Fibroblast of lung (primary cell): ENCODE data around the gene SMC1B. TPM values are rescaled to one million over a fixed set of nuclear protein-coding genes. Genes with fewer than 3 reads are reported as not detected.

Experiments
- DNase-seq, 2 donors: peaks; one replicate each; pipeline versions ENCODE4 v3.0.0 to v3.0.0-alpha.2; 2010; ENCODE audit warnings: low read depth in 2 of 2
- H2AFZ ChIP-seq: 2 replicates; pipeline ENCODE4 v1.5.1; 2012; ENCODE audit warnings: low read length, control low read depth, inconsistent platforms
- H3K27ac ChIP-seq: 2 replicates; pipeline ENCODE4 v1.5.1; 2011; ENCODE audit warnings: low read length, control low read depth; ENCODE audit not compliant: insufficient read depth
- H3K27me3 ChIP-seq: 2 replicates; pipeline ENCODE4 v1.5.1; 2011; ENCODE audit warnings: mild to moderate bottlenecking, low read length; ENCODE audit not compliant: control insufficient read depth, insufficient read depth
- H3K36me3 ChIP-seq: 2 replicates; pipeline ENCODE4 v1.5.1; 2011; ENCODE audit warnings: low read length; ENCODE audit not compliant: control insufficient read depth, insufficient read depth
- H3K4me1 ChIP-seq: 2 replicates; pipeline ENCODE4 v1.5.1; 2011; ENCODE audit warnings: low read length; ENCODE audit not compliant: control insufficient read depth, insufficient read depth; ENCODE audit errors: extremely low read depth
- H3K4me2 ChIP-seq: 2 replicates; pipeline ENCODE4 v1.5.1; 2011; ENCODE audit warnings: low read length, control low read depth; ENCODE audit not compliant: insufficient read depth; ENCODE audit errors: extremely low read depth
- H3K4me3 ChIP-seq, 4 experiments: fragments of 200-600 bp in 1 of 4; sonication (generic) in 1 of 4; replicated peaks in 1 of 4; 2 replicates each; pipeline ENCODE4 v1.5.1; 2011 to 2016; ENCODE audit warnings: low read length in 4 of 4, low read depth in 3 of 4, mild to moderate bottlenecking in 3 of 4, control low read depth in 2 of 4, inconsistent platforms in 1 of 4, mixed read lengths in 1 of 4; ENCODE audit not compliant: insufficient read depth in 1 of 4; ENCODE audit errors: control extremely low read depth in 1 of 4
- H3K79me2 ChIP-seq: 2 replicates; pipeline ENCODE4 v1.5.1; 2012; ENCODE audit warnings: mild to moderate bottlenecking, low read length, inconsistent platforms; ENCODE audit not compliant: control insufficient read depth, insufficient read depth
- H3K9ac ChIP-seq: 2 replicates; pipeline ENCODE4 v1.5.1; 2011; ENCODE audit warnings: mild to moderate bottlenecking, low read length, control low read depth; ENCODE audit not compliant: insufficient read depth
- H3K9me3 ChIP-seq: 2 replicates; pipeline ENCODE4 v1.5.1; 2012; ENCODE audit warnings: low read depth, low read length; ENCODE audit not compliant: control insufficient read depth, insufficient read depth
- H4K20me1 ChIP-seq: 2 replicates; pipeline ENCODE4 v1.5.1; 2011; ENCODE audit warnings: low read length; ENCODE audit not compliant: control insufficient read depth, insufficient read depth; ENCODE audit errors: extremely low read depth
- EZH2 ChIP-seq: IDR thresholded peaks from 2 replicates; pipeline ENCODE4 v1.5.1; 2012; ENCODE audit warnings: low read length, control low read depth, mild to moderate bottlenecking; ENCODE audit errors: missing control alignments
- polyA plus RNA-seq, 2 donors: library from polyadenylated mRNA; depleted of rRNA in 1 of 2; stranded (reverse) in 1 of 2; unstranded in 1 of 2; fragments of >200 nt; gene quantifications; 2 replicates each; pipeline ENCODE4 v1.2.1, GENCODE V29; 2011 to 2012; ENCODE audit warnings: missing spikeins in 1 of 2
- total RNA-seq: library from RNA; depleted of rRNA; stranded (reverse); fragments of >200 nt; gene quantifications from 2 replicates; pipeline ENCODE4 v1.2.1, GENCODE V29; 2014
- TF ChIP-seq, protein P1 (sequence below), 2 donors: IDR thresholded peaks in 1 of 2; conservative IDR thresholded peaks in 1 of 2; 1 replicate in 1 of 2; 2 replicates in 1 of 2; pipeline ENCODE4 v1.5.1; 2011 to 2012; ENCODE audit warnings: low read length in 2 of 2, control low read depth in 1 of 2, inconsistent platforms in 1 of 2, low read depth in 1 of 2, mild to moderate bottlenecking in 1 of 2

SMC1B gene
- total and polyA plus RNA-seq, 2 donors (not counting 1 experiment from before 2014, with no cell fraction given), result not detected

DNA sequence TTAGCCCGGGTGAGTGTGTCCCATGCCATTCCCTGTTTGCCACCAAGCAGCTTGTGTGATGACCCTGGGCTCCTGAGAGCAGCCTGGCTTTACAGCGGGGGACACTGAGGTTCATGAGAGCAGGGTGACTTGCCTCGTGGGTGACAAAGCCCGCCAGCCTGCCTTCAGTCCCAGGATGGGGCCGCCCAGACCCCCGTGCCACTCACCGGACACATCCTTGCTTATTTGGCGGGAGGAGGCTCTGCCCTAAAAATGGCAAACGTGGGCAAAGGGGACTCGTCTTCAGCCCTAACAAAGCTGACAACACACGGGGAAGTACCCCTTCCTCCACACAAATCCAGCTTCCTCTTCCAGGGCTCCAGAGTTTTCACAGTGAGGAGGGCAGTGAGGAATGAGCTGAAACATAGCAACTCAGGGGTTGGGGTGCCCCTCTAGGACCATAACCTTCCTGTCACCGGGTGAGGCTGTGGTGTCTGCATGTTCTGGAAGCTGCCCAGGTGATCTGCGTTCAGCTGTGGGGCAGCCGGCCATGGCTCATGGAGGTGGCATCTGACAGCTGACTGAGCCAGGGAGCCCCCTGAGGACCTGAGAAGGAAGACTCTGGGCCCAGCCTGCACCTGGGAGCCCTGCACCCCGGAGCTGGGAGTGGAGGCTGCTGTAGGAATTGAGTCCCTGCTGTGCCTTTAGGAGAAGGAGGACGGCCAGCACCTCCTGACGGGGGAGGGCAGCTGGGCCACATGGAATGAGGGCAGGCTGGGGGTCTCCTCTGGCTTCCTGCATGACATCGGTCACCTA lies 16.8 kb upstream of the SMC1B start:
- no peaks in the 10 kb centered on the region for H4K20me1 ChIP-seq
- no peak for DNase-seq
- no peak overlapping the region for H3K9ac ChIP-seq
- no peak overlapping the region for H3K27ac ChIP-seq
- no peaks in the 10 kb centered on the region for H3K4me1 ChIP-seq
- H3K27me3 ChIP-seq, result no peaks in the 10 kb centered on the region
- no peaks in the 10 kb centered on the region for H3K9me3 ChIP-seq
- TF ChIP-seq, protein P1, sequence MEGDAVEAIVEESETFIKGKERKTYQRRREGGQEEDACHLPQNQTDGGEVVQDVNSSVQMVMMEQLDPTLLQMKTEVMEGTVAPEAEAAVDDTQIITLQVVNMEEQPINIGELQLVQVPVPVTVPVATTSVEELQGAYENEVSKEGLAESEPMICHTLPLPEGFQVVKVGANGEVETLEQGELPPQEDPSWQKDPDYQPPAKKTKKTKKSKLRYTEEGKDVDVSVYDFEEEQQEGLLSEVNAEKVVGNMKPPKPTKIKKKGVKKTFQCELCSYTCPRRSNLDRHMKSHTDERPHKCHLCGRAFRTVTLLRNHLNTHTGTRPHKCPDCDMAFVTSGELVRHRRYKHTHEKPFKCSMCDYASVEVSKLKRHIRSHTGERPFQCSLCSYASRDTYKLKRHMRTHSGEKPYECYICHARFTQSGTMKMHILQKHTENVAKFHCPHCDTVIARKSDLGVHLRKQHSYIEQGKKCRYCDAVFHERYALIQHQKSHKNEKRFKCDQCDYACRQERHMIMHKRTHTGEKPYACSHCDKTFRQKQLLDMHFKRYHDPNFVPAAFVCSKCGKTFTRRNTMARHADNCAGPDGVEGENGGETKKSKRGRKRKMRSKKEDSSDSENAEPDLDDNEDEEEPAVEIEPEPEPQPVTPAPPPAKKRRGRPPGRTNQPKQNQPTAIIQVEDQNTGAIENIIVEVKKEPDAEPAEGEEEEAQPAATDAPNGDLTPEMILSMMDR (conservative IDR thresholded peaks at IDR 0.05 in 1 of 2, IDR thresholded peaks at IDR 0.05 in 1 of 2; ENCODE audit: low read depth in 1 of 2, low read length in 2 of 2), result no peak
- no peak for TF ChIP-seq EZH2
- no peaks in the 10 kb centered on the region for H3K36me3 ChIP-seq
- H3K4me2 ChIP-seq, result no peak overlapping the region
- no peaks in the 10 kb centered on the region for H3K79me2 ChIP-seq
- H2AFZ ChIP-seq, result no peak overlapping the region
- H3K4me3 ChIP-seq, result no peak overlapping the region

- Histone ChIP-seq H3K9ac (no peak overlapping the region), H4K20me1 (no peaks in the 10 kb centered on the region), H3K79me2 (no peaks in the 10 kb centered on the region), H3K4me1 (no peaks in the 10 kb centered on the region), H2AFZ (no peak overlapping the region), H3K4me3 (no peak overlapping the region), H3K27me3 (no peaks in the 10 kb centered on the region), H3K4me2 (no peak overlapping the region), H3K27ac (no peak overlapping the region), H3K9me3 (no peaks in the 10 kb centered on the region), H3K36me3 (no peaks in the 10 kb centered on the region)
- DNase-seq, result no peak
- TF ChIP-seq EZH2, result no peak
- TF ChIP-seq, protein P1 (conservative IDR thresholded peaks at IDR 0.05 in 1 of 2, IDR thresholded peaks at IDR 0.05 in 1 of 2; ENCODE audit: low read depth in 1 of 2, low read length in 2 of 2), result no peak
Measured at GRCh38 chr22:45429424-45429823, 16.0 kb upstream of the SMC1B start.

GRCh38 chr22:45428391-45429385 lies 15.3 kb upstream of the SMC1B start:
- Histone ChIP-seq H3K4me1 (no peaks in the 10 kb centered on the region), H4K20me1 (no peaks in the 10 kb centered on the region), H3K9ac (no peak overlapping the region), H3K36me3 (no peaks in the 10 kb centered on the region), H3K27me3 (no peaks in the 10 kb centered on the region), H3K4me3 (no peak overlapping the region), H3K4me2 (no peak overlapping the region), H3K79me2 (no peaks in the 10 kb centered on the region), H3K27ac (no peak overlapping the region), H2AFZ (no peak overlapping the region), H3K9me3 (no peaks in the 10 kb centered on the region)
- no peak for DNase-seq
- no peak for TF ChIP-seq EZH2
- TF ChIP-seq, protein P1 (conservative IDR thresholded peaks at IDR 0.05 in 1 of 2, IDR thresholded peaks at IDR 0.05 in 1 of 2; ENCODE audit: low read depth in 1 of 2, low read length in 2 of 2), result no peak
